HG02623 (cell line): ENCODE measurements around the gene NFS1.

ENCODE experiments used
- ATAC-seq: cut with Tn5 transposase; IDR thresholded peaks from one replicate; pipeline ENCODE4 v1.9.1; 2021; ENCODE audit warnings: moderate library complexity; ENCODE audit not compliant: unreplicated experiment

Gene NFS1

DNA sequence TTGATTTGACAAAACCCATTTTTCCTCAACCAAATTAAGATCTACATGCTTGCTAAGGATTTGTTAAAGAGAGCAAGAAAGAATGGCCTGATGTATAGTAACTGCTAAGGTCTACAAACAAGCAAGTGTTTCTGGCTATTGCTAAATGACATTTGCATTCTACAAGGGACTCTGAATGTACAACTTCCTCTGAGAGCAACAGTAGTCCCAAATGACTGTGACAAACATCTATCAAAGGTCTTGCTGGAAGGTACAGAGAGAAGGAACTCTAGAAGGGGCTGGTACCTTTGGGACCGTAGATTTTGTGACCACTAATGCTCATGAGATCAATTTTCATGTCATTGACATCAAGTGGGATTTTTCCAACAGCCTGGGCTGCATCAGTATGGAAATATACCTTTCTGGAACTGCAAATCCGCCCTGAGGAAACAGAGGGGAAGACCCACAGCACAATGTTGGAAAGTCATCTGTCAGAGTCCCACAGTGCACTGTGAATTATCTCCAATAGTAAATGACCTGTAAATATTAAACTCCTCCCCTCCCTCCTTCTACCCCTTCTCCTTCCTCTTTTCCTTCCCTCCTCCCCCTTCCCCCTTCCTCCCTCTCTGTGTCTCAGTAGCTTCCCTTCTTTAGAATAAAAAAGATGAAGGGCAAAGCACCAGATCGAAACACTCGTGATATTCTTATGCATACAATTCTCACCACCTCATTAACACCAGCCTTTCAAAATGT lies 18.5 kb downstream of the NFS1 start:
- ATAC-seq, result no peak

DNA sequence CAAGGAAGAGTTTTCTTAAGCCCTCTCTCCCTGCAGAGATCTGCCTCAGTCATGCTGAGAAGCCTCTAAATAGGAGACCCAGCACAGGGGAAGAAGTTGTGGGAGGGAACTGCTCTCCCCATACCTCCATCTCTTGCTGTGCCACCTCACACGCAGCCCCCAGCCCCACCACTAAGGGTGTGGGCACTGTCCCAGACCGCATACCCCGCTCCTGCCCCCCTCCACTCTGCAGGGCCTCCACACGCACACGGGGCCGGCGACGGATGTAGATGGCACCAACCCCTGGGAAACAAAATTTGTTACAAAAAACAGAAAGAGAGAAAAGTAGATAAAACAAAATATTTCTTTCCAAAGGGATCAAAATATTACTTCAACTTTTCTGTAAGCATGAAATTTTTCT lies 24.2 kb downstream of the NFS1 start:
- no peak for ATAC-seq

- ATAC-seq, result no peak
Observed at GRCh38 chr20:35673884-35674283, 25.3 kb downstream of the NFS1 start.

GRCh38 chr20:35669681-35670080 lies 29.5 kb downstream of the NFS1 start:
- no peak for ATAC-seq

GRCh38 chr20:35669221-35669620 lies 29.9 kb downstream of the NFS1 start:
- no peak for ATAC-seq

DNA sequence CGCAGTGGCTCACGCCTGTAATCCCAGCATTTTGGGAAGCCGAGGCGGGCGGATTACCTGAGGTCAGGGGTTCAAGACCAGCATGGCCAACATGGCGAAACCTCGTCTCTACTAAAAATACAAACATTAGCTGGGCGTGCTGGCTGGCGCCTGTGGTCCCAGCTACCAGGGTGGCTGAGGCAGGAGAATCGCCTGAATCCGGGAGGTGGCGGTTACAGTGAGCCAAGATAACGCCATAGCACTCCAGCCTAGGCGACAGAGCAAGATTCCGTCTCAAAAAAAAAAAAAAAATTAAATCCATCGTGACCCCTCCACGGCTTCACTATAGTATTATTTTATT lies 33.2 kb downstream of the NFS1 start:
- ATAC-seq, result no peak

DNA sequence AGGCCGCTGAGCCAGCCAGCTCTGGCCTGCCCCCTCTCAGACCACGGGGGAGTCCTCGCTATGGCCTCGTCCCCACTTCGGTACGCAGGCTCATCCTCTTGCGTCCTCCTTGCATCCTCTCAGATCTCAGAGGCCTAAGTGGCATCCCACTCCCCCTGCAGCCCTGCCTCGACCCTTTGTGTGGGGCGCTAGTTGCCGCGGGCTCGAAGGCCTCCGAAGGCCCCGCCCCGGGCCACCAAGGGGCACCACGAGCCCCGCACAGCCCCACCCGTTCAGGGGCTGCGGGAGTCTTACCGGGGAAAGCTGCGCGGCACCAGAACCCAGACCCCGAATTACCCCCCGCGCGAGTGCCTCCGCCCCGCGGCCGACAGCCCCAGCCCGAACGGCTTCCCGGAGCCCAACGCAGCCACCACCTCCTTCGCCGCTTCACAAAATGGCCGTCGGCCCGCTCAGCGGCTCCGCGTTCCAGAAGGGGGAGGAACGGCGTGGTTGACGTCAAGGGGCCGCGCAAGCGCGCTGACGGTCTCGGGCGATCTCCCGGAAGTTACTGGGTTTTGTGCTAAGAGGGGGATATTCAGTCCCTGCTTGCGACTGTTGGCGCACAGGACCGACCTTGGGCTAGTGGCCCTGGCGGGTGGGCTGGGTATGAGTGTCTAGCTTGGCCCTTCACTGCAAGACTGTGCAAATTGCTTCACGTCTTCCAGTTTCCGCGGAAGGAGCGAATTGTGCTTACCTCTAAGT lies 34.5 kb downstream of the NFS1 start, which contains the start of the genes CPNE1 and RBM12:
CPNE1 (minus strand) TSS at position 435 of the 741 bp plus-strand sequence. CDS start 31,977 bp downstream, outside the sequence.
RBM12 (minus strand) TSS at position 435 of the 741 bp plus-strand sequence. CDS start 9,578 bp downstream, outside the sequence.
- ATAC-seq, result peak; percentile 69

- ATAC-seq, result peak; percentile 11
Observed at GRCh38 chr20:35663516-35664465, 35.4 kb downstream of the NFS1 start.

DNA sequence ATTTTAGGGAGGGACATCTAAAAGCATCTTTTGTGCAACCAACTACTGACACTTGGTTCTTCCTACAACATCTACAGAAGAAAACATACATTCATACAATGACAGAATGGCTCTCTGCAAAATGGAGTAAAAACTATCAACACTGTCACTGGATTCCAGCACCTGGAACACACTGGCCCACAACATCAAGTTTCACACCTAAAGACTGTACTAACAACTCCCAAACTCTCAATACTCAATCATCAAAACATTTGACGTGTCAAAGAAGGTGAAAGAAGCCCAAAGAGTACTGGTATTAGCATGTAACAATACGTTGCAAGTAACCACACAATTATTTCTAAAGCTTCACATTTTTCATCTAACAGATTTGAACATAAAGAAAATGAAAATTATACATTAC lies 36.6 kb downstream of the NFS1 start:
- ATAC-seq, result no peak

- ATAC-seq, result no peak
Observed at GRCh38 chr20:35661908-35662307, 37.2 kb downstream of the NFS1 start.

GRCh38 chr20:35661053-35661452 lies 38.1 kb downstream of the NFS1 start:
- no peak for ATAC-seq

GRCh38 chr20:35660122-35660937 lies 38.8 kb downstream of the NFS1 start:
- ATAC-seq, result no peak

GRCh38 chr20:35657271-35657670 lies 41.9 kb downstream of the NFS1 start:
- no peak for ATAC-seq

DNA sequence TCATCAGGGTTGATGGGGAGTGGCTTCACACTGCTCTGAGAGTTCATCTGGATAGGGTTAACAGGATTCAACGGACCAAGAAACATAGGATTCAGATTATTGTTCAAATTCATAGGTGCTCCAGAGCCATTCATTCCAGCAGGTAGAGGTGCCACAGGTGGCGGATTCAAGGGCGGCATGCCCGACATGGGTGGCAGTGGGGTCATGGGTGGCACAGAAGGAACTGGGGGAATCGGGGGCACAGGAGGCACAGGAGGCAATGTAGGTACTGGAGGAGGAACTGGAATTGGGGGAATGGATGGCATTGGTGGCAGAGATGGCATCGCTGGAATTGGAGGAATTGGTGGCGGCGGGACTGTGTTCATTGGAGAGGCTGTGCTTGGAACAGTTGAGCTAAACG lies 44.7 kb downstream of the NFS1 start:
- ATAC-seq, result no peak

- ATAC-seq, result no peak
Observed at GRCh38 chr20:35653893-35654292, 45.3 kb downstream of the NFS1 start.

- no peak for ATAC-seq
Observed at GRCh38 chr20:35653430-35653734, 45.8 kb downstream of the NFS1 start.

DNA sequence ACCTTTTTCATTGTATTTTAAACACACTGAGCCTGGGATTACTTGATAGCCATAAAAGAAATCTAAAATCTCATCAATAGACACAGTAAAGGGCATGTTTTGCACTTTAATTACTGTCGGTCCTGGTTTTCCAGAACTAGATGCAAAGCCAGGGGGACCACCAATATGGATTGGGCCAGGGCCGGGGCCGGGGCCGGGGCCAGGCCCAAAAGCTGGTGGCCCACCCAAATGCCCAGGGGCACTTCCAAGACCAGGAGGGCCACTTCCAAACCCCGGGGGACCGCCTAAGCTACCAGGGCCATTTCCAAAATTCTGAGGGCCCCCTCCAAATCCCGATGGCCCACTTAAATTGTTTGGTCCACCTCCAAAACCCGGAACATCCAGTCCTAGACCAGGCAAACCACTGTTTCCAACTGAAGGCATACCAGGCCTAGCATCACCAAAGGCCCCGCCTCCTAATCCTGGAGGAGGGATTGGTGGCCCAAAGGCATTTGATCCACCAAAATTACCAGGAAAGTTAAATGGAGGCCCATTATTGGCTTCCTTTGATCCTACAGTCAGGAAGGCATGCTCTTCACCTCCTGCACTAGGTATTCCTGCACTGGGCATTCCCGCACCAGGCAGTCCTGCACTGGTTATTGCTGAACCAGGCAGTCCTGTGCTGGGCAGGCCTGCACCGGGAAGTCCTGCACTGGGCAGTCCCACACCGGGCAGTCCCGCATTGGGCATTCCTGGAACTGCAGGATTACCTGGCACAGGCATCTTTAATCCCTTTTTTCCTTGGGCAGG lies 46.3 kb downstream of the NFS1 start:
- no peak for ATAC-seq

- no peak for ATAC-seq
Observed at GRCh38 chr20:35651958-35652357, 47.2 kb downstream of the NFS1 start.

DNA sequence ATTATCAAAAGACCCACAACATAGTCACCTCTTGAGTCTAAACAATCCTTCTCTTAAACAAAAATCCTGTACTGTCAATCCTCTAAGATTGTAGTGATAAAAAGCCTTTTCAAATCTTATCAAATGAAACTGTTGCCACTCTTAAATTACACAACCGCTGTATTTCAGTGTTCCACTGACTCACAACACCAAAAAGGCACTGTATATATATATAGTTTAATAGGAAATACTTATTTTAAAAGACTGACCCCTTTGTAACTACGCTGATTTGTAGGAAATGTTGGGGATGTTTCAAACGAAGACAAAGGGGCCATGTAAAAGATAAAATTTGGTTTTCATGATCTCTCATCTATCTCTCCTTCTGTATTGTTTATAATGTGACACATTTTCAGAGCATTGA lies 48.5 kb downstream of the NFS1 start:
- no peak for ATAC-seq

DNA sequence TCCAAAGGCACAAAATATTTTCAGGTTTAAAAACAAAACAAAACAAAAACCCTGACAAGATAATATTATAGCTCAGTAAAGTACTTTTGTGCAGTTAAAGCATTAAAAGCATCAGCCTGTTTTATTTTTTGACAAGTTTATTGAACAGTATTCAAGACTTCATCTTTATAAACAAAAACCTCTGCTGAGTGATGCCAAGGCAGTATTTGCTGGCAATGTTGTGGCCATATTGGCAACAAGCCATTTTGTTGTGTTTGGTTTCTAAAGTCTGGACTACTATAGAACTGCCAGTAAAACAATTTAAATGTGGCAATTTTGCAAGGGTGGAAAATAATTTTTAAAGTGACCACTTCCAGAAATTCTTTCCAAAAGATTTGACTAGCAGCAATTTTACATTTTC lies 50.3 kb downstream of the NFS1 start:
- no peak for ATAC-seq
